ENCODE data around the gene FKRP.
A peak's percentile ranks its signal among the peaks of the same experiment; 100 is the strongest.

The FKRP gene

DNA sequence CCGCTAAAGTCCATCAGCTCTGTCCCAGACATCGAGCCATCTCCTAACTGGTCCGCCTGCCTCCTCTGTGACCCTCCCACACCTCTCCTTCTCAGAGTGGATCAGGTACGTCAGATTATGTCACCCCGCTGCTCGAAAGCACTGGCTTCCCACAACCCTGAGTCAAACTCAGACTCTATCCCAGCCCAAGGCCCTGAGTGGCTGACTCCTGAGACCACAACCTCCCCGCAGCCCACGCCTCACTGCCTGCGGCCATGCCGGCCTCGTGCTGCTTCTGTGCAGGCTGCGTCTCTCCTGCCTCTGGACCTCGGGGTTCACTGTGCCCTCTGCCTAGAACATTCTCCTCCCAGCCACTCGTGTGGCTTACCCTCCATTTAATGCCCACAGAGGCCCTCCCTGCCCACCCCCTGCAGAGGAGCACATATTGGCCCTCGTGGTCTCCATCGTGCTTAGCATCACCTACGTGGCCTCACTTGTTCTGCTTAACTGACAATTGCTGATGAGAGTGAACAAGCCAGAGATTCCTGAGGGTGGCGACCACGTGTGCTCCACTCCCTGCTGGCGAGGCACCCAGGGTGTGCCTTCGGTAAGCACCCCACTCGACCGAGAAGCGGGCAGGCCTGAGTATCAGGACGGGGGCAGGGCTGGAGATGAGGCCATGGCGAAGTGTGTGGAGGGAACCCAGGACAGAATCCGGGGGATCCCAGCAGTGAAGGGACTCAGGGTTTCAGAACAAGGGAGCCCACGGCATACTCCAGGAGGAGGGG, 13.5 kb upstream of the FKRP start:
- DNase-seq, result no peak

- no peak for DNase-seq
Measured at GRCh38 chr19:46732966-46733689, 12.7 kb upstream of the FKRP start.

- DNase-seq, result no peak
Measured at GRCh38 chr19:46733690-46734292, 12.1 kb upstream of the FKRP start.

DNA sequence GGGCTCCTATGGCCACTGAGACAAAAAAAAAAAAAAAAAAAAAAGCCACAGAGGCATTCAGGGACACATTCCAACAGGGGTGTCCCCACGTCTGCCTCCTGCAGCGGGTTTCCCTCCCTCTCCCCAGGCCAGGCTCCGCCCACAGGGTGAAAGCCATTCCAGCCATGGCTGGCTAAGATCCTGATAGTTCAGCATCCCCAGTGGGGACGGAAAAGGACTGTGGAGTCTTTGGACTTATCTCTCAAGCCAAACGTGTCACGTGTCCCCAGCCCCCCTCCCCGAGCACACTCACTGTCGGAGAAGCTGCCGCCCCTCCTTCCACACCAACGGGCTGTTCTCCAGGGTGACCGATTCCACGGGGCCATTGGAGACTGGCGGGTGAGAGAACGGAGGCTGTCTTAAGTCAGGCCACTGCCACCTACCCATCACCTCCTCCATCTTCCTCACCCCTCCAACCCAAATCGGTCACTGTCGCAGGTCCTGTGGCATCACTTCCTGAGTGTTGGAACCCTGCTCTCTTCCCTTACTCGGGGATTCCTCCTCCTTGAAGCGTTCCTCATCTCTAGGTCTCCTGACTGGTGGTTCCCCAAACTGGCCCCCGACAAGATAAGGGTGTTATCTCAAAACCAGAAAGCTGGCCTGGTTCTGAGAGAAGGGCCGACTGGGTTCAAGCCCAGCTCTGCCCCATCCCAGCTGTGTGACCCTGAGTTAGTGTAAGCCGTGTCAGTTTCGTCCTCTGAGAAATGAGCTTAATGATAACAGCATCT, 9.1 kb upstream of the FKRP start:
- no peak for DNase-seq

DNA sequence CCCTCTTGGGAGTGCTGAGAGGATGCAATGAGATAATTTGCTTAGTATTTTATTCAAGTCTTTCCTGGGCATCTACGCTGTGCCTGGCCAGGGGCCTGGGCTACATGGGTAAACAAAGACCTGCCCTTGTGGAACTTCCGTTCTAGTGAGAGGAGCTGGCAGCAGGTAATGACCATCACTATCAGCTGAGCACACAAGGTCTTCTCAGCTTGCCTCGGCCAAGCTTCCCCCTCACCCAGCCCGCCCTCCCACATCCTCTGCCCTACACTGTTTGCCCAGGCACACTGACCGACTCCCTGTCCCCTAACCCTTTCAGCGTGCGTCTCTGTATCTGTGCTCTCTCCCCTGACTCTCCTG, 8.6 kb upstream of the FKRP start:
- no peak for DNase-seq

GRCh38 chr19:46737761-46738171, 8.1 kb upstream of the FKRP start:
- no peak for DNase-seq

GRCh38 chr19:46739290-46739771, 6.5 kb upstream of the FKRP start:
- DNase-seq, result no peak

GRCh38 chr19:46741447-46741846, 4.4 kb upstream of the FKRP start:
- no peak for DNase-seq

DNA sequence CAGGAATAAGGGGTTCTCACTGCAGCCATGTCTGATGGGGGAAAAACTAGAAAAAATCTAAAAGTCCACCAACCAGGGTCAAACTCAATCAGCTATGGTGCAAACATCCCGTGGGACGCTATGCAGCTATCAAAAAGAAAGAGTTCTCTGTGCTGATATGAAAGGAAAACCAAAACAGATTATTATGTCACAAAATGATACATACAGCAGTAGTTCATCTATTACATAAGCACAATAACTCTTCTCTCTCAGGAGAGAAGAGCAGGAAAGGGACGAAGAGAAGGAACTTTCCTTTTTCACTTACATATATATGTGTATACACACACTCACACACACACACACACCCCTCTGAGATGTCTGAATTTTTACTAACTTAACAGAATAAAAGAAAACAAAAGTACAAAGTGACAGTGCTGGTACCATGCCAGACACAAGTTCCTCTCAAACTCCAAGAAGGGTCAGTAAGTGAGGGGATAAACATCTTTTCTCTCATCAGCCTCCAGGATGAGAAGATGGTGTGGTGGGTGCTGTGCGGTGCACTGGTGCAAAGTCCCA, 2.9 kb upstream of the FKRP start:
- DNase-seq, result no peak

GRCh38 chr19:46744005-46744691, 1.7 kb upstream of the FKRP start:
- DNase-seq, result no peak

DNA sequence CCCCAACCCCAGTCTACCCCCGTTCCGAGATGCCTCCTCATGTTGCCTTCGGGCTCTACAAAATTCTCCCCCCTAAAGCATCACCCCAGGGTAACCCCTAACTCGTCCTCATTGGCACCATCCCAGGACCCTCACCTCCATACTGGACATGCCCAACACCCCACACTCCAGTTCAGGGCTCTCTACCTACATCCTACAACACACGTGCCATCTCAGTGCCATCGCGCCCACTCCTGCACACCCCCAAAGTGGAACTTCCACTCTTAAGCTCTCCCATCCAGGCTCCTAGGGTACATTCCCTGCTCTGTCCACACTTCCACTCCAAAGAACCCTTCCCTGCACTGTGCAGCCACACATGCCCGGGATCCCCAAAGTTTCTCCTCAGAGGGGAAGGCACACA, 827 bp upstream of the FKRP start:
- no peak for DNase-seq

- peak; percentile 39 for DNase-seq
Measured at GRCh38 chr19:46746281-46747057, 612 bp downstream of the FKRP start, which contains the start of gene STRN4. Gene STRN4, minus strand, starts transcription at chr19:46746450. Its CDS starts 20 bp downstream, at chr19:46746430.

DNA sequence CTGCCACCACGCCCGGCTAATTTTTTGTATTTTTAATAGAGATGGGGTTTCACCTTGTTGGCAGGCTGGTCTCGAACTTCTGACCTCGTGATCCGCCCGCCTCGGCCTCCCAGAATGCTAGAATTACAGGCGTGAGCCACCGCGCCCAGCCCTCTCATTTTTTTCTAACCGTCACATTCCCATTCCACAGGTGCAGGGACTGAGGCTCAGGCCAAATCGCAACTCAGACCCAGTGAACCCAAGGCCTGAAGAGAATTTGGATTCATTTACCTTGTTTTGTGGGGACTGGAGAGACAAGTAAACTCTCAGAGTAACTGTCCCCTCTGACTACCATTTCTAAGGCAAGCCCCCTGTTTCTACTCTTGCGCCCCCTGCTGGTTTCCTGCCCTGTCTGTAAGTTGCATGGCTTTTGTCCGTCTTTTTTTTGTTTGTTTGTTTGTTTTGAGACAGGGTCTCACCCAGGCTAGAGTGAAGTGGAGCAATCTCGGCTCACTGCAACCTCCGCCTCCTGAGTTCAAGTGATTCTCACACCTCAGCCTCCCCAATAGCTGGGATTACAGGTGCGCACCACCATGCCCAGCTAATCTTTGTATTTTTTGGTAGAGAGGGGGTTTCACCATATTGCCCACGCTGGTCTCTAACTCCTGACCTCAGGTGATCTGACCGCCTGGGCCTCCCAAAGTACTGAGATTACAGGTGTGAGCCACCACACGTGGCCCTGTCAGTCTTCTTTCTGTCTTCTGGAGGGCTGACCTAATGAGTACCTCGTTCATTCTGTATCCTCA, 2.7 kb downstream of the FKRP start:
- DNase-seq, result peak; percentile 73

GRCh38 chr19:46753420-46754155, 7.7 kb downstream of the FKRP start:
- peak; percentile 62 for DNase-seq

DNA sequence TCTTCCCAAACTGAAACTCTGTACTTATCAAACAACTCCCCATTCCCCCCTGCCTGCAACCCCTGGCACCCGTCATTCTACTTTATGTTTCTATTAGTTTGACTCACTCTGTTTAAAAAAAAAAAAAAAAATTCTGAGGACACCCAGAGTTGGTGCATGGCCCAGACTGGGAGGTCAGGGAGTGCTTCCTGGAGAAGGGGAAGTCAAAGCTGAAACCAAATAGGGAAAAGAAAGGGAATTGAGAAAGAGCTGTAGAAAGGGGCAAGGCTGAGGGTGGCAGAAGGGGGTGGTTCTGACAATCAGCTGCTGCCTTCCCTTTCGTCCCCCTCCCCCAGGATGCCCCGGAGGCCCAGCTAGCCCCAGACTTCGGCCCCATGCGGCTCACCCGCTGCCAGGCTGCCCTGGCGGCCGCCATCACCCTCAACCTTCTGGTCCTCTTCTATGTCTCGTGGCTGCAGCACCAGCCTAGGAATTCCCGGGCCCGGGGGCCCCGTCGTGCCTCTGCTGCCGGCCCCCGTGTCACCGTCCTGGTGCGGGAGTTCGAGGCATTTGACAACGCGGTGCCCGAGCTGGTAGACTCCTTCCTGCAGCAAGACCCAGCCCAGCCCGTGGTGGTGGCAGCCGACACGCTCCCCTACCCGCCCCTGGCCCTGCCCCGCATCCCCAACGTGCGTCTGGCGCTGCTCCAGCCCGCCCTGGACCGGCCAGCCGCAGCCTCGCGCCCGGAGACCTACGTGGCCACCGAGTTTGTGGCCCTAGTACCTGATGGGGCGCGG, 9.4 kb downstream of the FKRP start:
- DNase-seq, result no peak

DNA sequence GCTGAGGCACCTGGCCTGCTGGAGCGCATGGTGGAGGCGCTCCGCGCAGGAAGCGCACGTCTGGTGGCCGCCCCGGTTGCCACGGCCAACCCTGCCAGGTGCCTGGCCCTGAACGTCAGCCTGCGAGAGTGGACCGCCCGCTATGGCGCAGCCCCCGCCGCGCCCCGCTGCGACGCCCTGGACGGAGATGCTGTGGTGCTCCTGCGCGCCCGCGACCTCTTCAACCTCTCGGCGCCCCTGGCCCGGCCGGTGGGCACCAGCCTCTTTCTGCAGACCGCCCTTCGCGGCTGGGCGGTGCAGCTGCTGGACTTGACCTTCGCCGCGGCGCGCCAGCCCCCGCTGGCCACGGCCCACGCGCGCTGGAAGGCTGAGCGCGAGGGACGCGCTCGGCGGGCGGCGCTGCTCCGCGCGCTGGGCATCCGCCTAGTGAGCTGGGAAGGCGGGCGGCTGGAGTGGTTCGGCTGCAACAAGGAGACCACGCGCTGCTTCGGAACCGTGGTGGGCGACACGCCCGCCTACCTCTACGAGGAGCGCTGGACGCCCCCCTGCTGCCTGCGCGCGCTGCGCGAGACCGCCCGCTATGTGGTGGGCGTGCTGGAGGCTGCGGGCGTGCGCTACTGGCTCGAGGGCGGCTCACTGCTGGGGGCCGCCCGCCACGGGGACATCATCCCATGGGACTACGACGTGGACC, 10.1 kb downstream of the FKRP start:
- DNase-seq, result no peak

- no peak for DNase-seq
Measured at GRCh38 chr19:46756544-46756888, 10.7 kb downstream of the FKRP start.

- DNase-seq, result no peak
Measured at GRCh38 chr19:46759206-46759605, 13.3 kb downstream of the FKRP start.

Data from stimulated activated CD4-positive, alpha-beta T cell treated with anti-CD3 and anti-CD28 coated beads, Interleukin-1b, Interleukin-23, amount 100 ng/mL, for 48 hours (primary cell).